ENCODE results near the gene SP8. TPM values are rescaled to one million over a fixed set of nuclear protein-coding genes. Genes with fewer than 3 reads are reported as not detected.

Gene SP8
- not detected in 5 replicates for total RNA-seq (2022; extraction: Qiagen RNA extraction)

DNA sequence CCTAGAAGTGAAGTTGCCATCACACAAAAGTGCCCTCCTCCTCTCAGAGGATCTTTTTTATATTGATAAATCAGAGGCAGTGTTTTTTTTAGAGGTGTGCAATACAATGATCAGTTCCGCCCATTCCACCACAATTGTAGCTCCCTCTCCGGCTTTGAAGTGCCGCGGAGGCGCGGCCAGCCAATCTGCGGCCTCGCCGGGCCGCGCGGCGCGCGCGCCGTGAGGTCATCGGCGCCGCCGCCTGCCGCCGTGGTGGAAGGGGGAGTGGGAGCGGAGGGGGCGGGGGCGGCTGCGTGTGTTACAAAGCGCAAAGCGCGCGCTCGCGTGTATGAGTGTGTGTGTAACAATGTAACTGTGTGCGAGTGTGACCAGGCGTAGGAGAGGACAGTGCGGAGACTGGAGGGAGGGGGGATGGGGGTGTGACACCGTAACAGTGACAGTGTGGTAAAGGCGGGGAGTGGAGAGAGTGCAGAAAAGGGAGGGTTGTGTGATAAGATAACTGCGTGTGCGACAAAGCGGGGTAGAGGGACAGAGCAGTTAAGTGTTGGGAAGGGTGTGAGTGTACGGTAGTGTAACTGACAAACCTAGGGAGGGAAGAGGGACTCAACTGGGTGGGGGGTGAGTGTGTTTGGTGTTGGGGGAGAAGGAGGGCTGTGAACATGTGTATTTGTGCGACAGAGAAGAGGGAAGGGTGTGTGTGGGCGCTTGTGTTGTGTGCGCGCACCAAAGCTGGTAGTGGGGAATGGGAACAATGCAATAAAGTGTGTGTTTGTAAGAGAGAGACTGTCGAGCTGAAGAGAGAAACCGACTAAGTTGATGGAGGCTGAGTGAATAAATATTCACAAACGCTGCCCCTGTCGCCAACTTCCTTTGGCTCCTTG lies at the start of gene SP8:
SP8 (minus strand) TSS at position 108 of the 881 bp plus-strand sequence; CDS start at position 20, 88 bp downstream.

Other genes with a start within 250 kb of the SP8 start
- not detected in 5 replicates for gene ABCB5, start 171.2 kb downstream of the SP8 start, total RNA-seq (2022; extraction: Qiagen RNA extraction)

Data from A549 treated with Hydrocortisone at 1 μM for 4 hours (cell line).